Ishikawa (cell line): ENCODE results near the gene RBBP7.

Experiments
- CREB1 ChIP-seq: IDR thresholded peaks from 2 replicates; pipeline ENCODE4 v1.6.1; 2012; ENCODE audit warnings: low read depth
- EGR1 ChIP-seq: IDR thresholded peaks from 2 replicates; pipeline ENCODE4 v1.6.1; 2012
- EP300 ChIP-seq: IDR thresholded peaks from 2 replicates; pipeline ENCODE4 v1.6.1; 2012; ENCODE audit warnings: borderline replicate concordance
- FOXM1 ChIP-seq: IDR thresholded peaks from 2 replicates; pipeline ENCODE4 v1.6.1; 2012; ENCODE audit warnings: low read depth, borderline replicate concordance
- MAX ChIP-seq: IDR thresholded peaks from 2 replicates; pipeline ENCODE4 v1.6.1; 2012
- NFIC ChIP-seq: IDR thresholded peaks from 2 replicates; pipeline ENCODE4 v1.6.1; 2012
- RAD21 ChIP-seq: IDR thresholded peaks from 2 replicates; pipeline ENCODE4 v1.6.1; 2012; ENCODE audit warnings: low read depth
- REST ChIP-seq: IDR thresholded peaks from 2 replicates; pipeline ENCODE4 v1.6.1; 2012; ENCODE audit warnings: low read depth, mild to moderate bottlenecking
- TAF1 ChIP-seq: IDR thresholded peaks from 2 replicates; pipeline ENCODE4 v1.6.1; 2012; ENCODE audit warnings: low read depth, mild to moderate bottlenecking
- TCF12 ChIP-seq: IDR thresholded peaks from 2 replicates; pipeline ENCODE4 v1.6.1; 2012; ENCODE audit warnings: low read depth
- USF1 ChIP-seq: IDR thresholded peaks from 2 replicates; pipeline ENCODE4 v1.6.1; 2012
- YY1 ChIP-seq: IDR thresholded peaks from 2 replicates; pipeline ENCODE4 v1.6.1; 2012; ENCODE audit warnings: low read depth
- ZBTB7A ChIP-seq: IDR thresholded peaks from 2 replicates; pipeline ENCODE4 v1.6.1; 2012; ENCODE audit warnings: low read depth

GRCh38 chrX:16870095-16870861, at the start of gene RBBP7:
- TF ChIP-seq REST: no peak
- no peak for TF ChIP-seq USF1
- no peak; the same call in 1 of the 2 replicates for TF ChIP-seq MAX
- TF ChIP-seq TAF1: peak; percentile 35; the same call in 1 of the 2 replicates
- no peak for TF ChIP-seq RAD21
- TF ChIP-seq EP300: no peak
- no peak; the same call in 1 of the 2 replicates for TF ChIP-seq ZBTB7A
- TF ChIP-seq CREB1: no peak
- TF ChIP-seq EGR1: peak; percentile 65
- TF ChIP-seq TCF12: no peak
- 0 out of 2 replicates have a peak, but pooled peaks have one; percentile 13 for TF ChIP-seq YY1
- 0 out of 2 replicates have a peak, but pooled peaks have one; percentile 13 for TF ChIP-seq NFIC
- TF ChIP-seq FOXM1: no peak
